AG04449 (cell line): Measurements from ENCODE around the gene TRIOBP.

ENCODE experiments used
- CTCF ChIA-PET: fragments of 350-600 bp; formaldehyde crosslinking; extraction: SDS; loops from one replicate; lab custom pipeline; 2021; ENCODE audit warnings: antibody characterized with exemption; lab: Yijun Ruan, JAX
- POLR2A ChIA-PET: fragments of 400-600, 350-600 bp; formaldehyde crosslinking; extraction: SDS; loops from one replicate; lab custom pipeline; 2020; ENCODE audit warnings: antibody characterized with exemption, inconsistent platforms; lab: Yijun Ruan, JAX
- DNase-seq: peaks from one replicate; pipeline ENCODE4 v3.0.0-alpha.2; 2010; ENCODE audit warnings: low read depth, low spot score
- H3K4me3 ChIP-seq: 2 replicates; pipeline ENCODE4 v1.5.1; 2011; ENCODE audit warnings: low read depth, mild to moderate bottlenecking, control low read depth, low read length
- TF ChIP-seq, protein P1 (sequence below): IDR thresholded peaks from one replicate; pipeline ENCODE4 v1.5.1; 2011; ENCODE audit warnings: mild to moderate bottlenecking, moderate library complexity, low read length, control low read depth, inconsistent platforms; ENCODE audit not compliant: insufficient read depth; ENCODE audit errors: missing control alignments

Gene TRIOBP

GRCh38 chr22:37753746-37754145 lies 56.9 kb downstream of the TRIOBP start:
- no peak overlapping the region for H3K4me3 ChIP-seq
- no peak for DNase-seq
- ChIA-PET CTCF (interaction anchor here (0.9 to 2.9 kb wide), 3 partner anchors 13 to 147 kb away, joined by 3 to 16 read pairs (median 5); no protein-coding TSS in a partner anchor), POLR2A (no interaction called here)
- TF ChIP-seq, protein P1, sequence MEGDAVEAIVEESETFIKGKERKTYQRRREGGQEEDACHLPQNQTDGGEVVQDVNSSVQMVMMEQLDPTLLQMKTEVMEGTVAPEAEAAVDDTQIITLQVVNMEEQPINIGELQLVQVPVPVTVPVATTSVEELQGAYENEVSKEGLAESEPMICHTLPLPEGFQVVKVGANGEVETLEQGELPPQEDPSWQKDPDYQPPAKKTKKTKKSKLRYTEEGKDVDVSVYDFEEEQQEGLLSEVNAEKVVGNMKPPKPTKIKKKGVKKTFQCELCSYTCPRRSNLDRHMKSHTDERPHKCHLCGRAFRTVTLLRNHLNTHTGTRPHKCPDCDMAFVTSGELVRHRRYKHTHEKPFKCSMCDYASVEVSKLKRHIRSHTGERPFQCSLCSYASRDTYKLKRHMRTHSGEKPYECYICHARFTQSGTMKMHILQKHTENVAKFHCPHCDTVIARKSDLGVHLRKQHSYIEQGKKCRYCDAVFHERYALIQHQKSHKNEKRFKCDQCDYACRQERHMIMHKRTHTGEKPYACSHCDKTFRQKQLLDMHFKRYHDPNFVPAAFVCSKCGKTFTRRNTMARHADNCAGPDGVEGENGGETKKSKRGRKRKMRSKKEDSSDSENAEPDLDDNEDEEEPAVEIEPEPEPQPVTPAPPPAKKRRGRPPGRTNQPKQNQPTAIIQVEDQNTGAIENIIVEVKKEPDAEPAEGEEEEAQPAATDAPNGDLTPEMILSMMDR: no peak

DNA sequence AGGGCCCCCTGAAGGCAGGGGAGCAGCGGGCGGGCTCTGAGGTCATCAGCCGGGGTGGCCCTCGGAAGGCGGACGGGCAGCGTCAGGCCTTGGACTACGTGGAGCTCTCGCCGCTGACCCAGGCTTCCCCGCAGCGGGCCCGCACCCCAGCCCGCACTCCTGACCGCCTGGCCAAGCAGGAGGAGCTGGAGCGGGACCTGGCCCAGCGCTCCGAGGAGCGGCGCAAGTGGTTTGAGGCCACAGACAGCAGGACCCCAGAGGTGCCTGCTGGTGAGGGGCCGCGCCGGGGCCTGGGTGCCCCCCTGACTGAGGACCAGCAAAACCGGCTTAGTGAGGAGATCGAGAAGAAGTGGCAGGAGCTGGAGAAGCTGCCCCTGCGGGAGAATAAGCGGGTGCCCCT lies 60.8 kb downstream of the TRIOBP start:
- TF ChIP-seq, protein P1: no peak
- no peak for DNase-seq
- CTCF ChIA-PET: interaction anchor here (2.0 kb wide), 1 partner anchor 10 kb away, joined by 8 read pairs; no protein-coding TSS in a partner anchor
- POLR2A ChIA-PET: interaction anchor here (0.8 to 1.4 kb wide), 3 partner anchors 10 to 83 kb away, joined by 3 to 4 read pairs (median 4); no protein-coding TSS in a partner anchor
- H3K4me3 ChIP-seq: no peak overlapping the region

DNA sequence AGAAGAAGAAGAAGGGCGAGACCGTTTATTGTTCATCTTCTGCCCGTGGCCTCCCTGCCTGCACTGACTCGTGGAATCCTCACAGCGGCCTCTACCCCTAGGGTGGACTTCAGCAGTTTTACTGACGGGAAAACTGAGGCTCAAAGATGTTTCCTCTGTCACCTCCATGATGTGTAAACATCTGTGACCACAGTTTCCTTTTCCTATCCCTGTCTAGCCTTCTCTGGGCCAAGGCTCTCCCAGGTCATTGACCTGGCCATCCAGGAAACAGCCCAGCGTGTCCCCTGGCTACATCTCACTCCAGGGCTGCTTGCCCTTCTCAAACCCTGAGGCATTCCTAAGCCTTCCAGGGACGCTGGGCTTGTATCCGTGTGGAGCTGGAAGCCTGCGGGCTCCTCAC lies 61.8 kb downstream of the TRIOBP start:
- CTCF ChIA-PET: no interaction called here
- POLR2A ChIA-PET: no interaction called here

GRCh38 chr22:37759281-37759680 lies 62.4 kb downstream of the TRIOBP start:
- H3K4me3 ChIP-seq: no peak overlapping the region
- DNase-seq: no peak
- CTCF ChIA-PET: interaction anchor here (1.0 kb wide), 1 partner anchor 10 kb away, joined by 3 read pairs; no protein-coding TSS in a partner anchor
- TF ChIP-seq, protein P1: no peak
- POLR2A ChIA-PET: no interaction called here

More for the DNA sequence above, 61.8 kb downstream of the TRIOBP start:
- DNase-seq: no peak
- TF ChIP-seq, protein P1: no peak
- no peak overlapping the region for H3K4me3 ChIP-seq

DNA sequence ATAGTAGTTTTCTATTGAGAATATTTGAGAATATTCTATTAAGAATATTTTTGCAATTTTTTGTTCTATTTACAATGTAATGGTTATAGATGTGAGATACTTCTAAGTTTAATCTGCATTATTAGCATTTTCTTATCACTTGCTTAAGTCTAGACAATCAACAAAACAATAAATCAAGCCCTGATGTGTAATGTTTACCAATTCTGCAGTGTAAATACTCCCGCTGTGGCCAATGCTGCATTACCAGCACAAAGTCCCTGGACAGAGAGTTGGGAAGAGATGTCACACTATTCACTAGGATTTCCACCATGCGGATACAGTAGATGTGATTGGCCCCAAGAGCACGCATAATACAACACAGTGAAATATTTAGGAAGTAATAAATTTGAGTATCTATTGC lies 63.3 kb downstream of the TRIOBP start:
- ChIA-PET CTCF (interaction anchor here (1.0 to 2.1 kb wide), 2 partner anchors 9 to 117 kb away, joined by 3 to 7 read pairs; no protein-coding TSS in a partner anchor), POLR2A (no interaction called here)
- TF ChIP-seq, protein P1: no peak
- DNase-seq: no peak
- H3K4me3 ChIP-seq: no peak overlapping the region

DNA sequence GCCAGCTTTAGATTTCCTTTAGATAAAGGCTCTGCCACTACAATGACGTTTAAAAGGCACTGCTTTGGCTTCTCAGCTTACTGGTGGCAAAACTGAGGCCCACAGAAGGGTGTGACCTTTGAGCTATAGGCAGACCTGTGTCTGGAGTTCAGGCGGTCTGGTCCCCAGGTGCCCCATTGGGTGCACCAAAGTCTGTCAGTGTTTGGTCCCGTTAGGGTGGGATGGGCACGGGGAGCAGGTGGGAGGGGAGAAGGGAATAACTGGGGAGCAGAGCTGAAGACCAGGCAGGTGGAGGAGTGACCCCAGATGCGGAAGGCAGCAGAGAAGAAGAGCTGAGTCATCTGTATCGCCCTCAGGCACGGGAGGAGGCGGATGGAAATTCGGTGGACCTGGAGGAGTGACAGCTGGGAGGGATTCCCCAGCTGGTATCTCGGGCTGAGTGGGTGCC lies 65.6 kb downstream of the TRIOBP start:
- H3K4me3 ChIP-seq: no peak overlapping the region
- DNase-seq: no peak
- CTCF ChIA-PET: interaction anchor here (2.1 kb wide), 1 partner anchor 119 kb away, joined by 7 read pairs; no protein-coding TSS in a partner anchor
- POLR2A ChIA-PET: no interaction called here
- TF ChIP-seq, protein P1: no peak
